ENCODE results near the gene ETV5. TPM values are rescaled to one million over a fixed set of nuclear protein-coding genes. Genes with fewer than 3 reads are reported as not detected.

The ETV5 gene
- total and polyA plus RNA-seq, 9 of the 15 experiments (the other 6 are each of a cell fraction or from before 2014, with no cell fraction given): 9.2 to 25.9 (median 15.9) TPM

GRCh38 chr3:186054792-186055352 lies 54.0 kb downstream of the ETV5 start:
- Histone ChIP-seq H3K4me2 (ENCODE audit: insufficient read depth, low read length) (no peak overlapping the region), H3K27me3 (ENCODE audit: control insufficient read depth in 2 of 2, insufficient read depth in 2 of 2, low read length in 2 of 2) (no peaks in the 10 kb centered on the region), H3K9me1 (ENCODE audit: control insufficient read depth, insufficient read depth, low read length) (no peaks in the 10 kb centered on the region), H3K9me3 (replicated peaks; ENCODE audit: control insufficient read depth, insufficient read depth, low read depth, low read length) (no peaks in the 10 kb centered on the region), H3K79me2 (ENCODE audit: control insufficient read depth, insufficient read depth, low read length) (no peaks in the 10 kb centered on the region), H3K36me3 (ENCODE audit: control insufficient read depth, insufficient read depth, low read length) (peaks cover 25% of the 10 kb centered on the region; the same call in 2 of the 3 replicates), H3K4me3 (no peak overlapping the region), H3K4me1 (replicated peaks in 1 of 2; ENCODE audit: control insufficient read depth in 2 of 2, insufficient read depth in 2 of 2, low read length in 2 of 2) (peaks cover 0 to 8% of the 10 kb centered on the region in 2 experiments; a peak in 2 of 5 replicates), H3K27ac (ENCODE audit: extremely low read depth, low read depth, low read length) (no peak overlapping the region), H2AFZ (ENCODE audit: low read depth, low read length) (no peak overlapping the region), H3K9ac (ENCODE audit: insufficient read depth in 1 of 2, low read depth in 2 of 2, low read length in 2 of 2) (no peak overlapping the region), H4K20me1 (replicated peaks; ENCODE audit: control insufficient read depth, insufficient read depth, low read length) (no peaks in the 10 kb centered on the region)
- CTCF ChIA-PET (ENCODE audit: low intra/inter-chr PET ratio): no interaction called here
- POLR2A ChIA-PET: no interaction called here
- intact Hi-C loops (cut with micrococcal nuclease): no loop called here
- BruUV-seq (replicated peaks): no TSS peak
- in situ Hi-C loops (cut with MboI): loop anchor here (25.0 kb wide), 1 partner anchor 1393 kb away; no protein-coding TSS in a partner anchor
- DNase-seq (ENCODE audit: extremely low read depth in 1 of 4, low spot score in 3 of 4) (no peak), ATAC-seq (no peak), FAIRE-seq (no peak)
- 79% methylated on average over 8 of the region's 8 CpGs for WGBS (ENCODE audit: insufficient coverage, low coverage, missing lambda C conversion rate)
- TF ChIP-seq ZNF263 (CRISPR knock-in tag; IDR thresholded peaks at IDR 0.05; ENCODE audit: borderline replicate concordance): no peak
- no peak for TF ChIP-seq NRF1 (conservative IDR thresholded peaks at IDR 0.05 in 1 of 2, IDR thresholded peaks at IDR 0.05 in 1 of 2)
- TF ChIP-seq SMAD1 (IDR thresholded peaks at IDR 0.05; ENCODE audit: low read depth, low read length, partially characterized antibody): no peak
- no peak for TF ChIP-seq ZNF717 (CRISPR knock-in tag; IDR thresholded peaks at IDR 0.05)
- TF ChIP-seq ZZZ3 (IDR thresholded peaks at IDR 0.05): no peak
- no peak for TF ChIP-seq REST (IDR thresholded peaks at IDR 0.05; ENCODE audit: borderline replicate concordance)
- TF ChIP-seq REST (CRISPR knock-in tag; IDR thresholded peaks at IDR 0.05; ENCODE audit: low read depth): no peak
- no peak for TF ChIP-seq ZNF76 (CRISPR knock-in tag; IDR thresholded peaks at IDR 0.05; ENCODE audit: borderline replicate concordance)
- no peak for TF ChIP-seq CLOCK (CRISPR knock-in tag; IDR thresholded peaks at IDR 0.05; ENCODE audit: borderline replicate concordance)

Data from K562 (cell line).